Lower leg skin (tissue), 3 donors: Measurements from ENCODE around the gene ZC3H18.

Experiments
- POLR2A ChIP-seq, 2 donors: fragments of 450-650 bp; IDR thresholded peaks; one replicate each; pipeline ENCODE4 v1.6.1; 2016 to 2017; ENCODE audit warnings: antibody characterized with exemption in 2 of 2, mild to moderate bottlenecking in 1 of 2, moderate library complexity in 1 of 2
- TF ChIP-seq, protein P1 (sequence below), 3 donors: fragments of 450-650 bp; IDR thresholded peaks; one replicate each; pipeline ENCODE4 v1.5.1; 2016; ENCODE audit warnings: antibody characterized with exemption in 3 of 3, mild to moderate bottlenecking in 3 of 3, moderate library complexity in 2 of 3

DNA sequence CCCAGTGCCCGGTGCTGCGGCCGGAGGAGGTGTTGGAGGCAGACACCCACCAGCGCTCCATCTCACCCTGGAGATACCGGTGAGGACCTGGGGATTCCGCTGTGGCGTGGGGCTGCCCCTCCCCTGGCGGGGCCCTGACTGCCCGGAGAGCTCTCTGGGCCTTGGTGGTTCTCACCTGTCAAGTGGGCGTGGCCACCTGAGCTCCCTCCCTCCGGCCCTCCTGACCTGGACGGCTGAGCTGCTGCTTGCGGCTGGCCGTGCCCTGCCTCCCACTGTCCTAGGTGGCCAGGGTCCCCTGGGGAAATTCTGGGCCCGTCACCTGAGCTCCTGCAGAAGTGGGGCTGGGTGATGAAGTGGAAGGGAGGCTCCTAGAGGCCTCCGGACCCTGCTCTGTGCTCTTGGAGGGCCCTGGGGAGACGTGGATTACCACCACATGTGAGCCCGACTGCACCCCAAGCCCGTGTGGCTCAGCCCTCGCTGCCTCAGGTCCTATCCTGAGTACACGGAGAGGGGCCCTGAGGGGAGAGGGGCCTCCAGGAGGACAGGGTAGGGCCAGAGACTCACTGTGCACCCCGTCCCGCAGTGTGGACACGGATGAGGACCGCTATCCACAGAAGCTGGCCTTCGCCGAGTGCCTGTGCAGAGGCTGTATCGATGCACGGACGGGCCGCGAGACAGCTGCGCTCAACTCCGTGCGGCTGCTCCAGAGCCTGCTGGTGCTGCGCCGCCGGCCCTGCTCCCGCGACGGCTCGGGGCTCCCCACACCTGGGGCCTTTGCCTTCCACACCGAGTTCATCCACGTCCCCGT lies 69.2 kb downstream of the ZC3H18 start:
- TF ChIP-seq, protein P1, sequence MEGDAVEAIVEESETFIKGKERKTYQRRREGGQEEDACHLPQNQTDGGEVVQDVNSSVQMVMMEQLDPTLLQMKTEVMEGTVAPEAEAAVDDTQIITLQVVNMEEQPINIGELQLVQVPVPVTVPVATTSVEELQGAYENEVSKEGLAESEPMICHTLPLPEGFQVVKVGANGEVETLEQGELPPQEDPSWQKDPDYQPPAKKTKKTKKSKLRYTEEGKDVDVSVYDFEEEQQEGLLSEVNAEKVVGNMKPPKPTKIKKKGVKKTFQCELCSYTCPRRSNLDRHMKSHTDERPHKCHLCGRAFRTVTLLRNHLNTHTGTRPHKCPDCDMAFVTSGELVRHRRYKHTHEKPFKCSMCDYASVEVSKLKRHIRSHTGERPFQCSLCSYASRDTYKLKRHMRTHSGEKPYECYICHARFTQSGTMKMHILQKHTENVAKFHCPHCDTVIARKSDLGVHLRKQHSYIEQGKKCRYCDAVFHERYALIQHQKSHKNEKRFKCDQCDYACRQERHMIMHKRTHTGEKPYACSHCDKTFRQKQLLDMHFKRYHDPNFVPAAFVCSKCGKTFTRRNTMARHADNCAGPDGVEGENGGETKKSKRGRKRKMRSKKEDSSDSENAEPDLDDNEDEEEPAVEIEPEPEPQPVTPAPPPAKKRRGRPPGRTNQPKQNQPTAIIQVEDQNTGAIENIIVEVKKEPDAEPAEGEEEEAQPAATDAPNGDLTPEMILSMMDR (IDR thresholded peaks at IDR 0.05), result no peak
- TF ChIP-seq POLR2A (IDR thresholded peaks at IDR 0.05), result no peak
